Body of pancreas (tissue), 4 donors: ENCODE results near the gene TMEM72.

Experiments
- CTCF ChIP-seq, 7 experiments: fragments of 450-650 bp in 4 of 7; fragments of 200-600 bp in 3 of 7; sonication (generic) in 3 of 7; IDR thresholded peaks; one replicate each; pipeline ENCODE4 v1.5.1; 2016 to 2019; ENCODE audit warnings: antibody characterized with exemption in 7 of 7
- POLR2A ChIP-seq, 3 donors: fragments of 450-650 bp; IDR thresholded peaks; one replicate each; pipeline ENCODE4 v1.6.1; 2016; ENCODE audit warnings: antibody characterized with exemption in 3 of 3, mild to moderate bottlenecking in 2 of 3

- TF ChIP-seq CTCF (IDR thresholded peaks at IDR 0.05), result no peak
- no peak for TF ChIP-seq POLR2A (IDR thresholded peaks at IDR 0.05)
Measured at GRCh38 chr10:44917848-44918247, 6.7 kb downstream of the TMEM72 start.
